IMR-90 (cell line): Measurements from ENCODE around the gene MET. TPM values are rescaled to one million over a fixed set of nuclear protein-coding genes. Genes with fewer than 3 reads are reported as not detected.

Experiments
- ATAC-seq: fragments of 200-7000 bp; cut with Tn5 transposase; 2 replicates; pipeline ENCODE4 v1.9.1; 2020; ENCODE audit warnings: low read depth, mild to moderate bottlenecking, moderate library complexity
- BruUV-seq: library from RNA; stranded (reverse); fragments of 400-500 nt; replicated peaks from 2 replicates; lab custom pipeline; 2021; lab: Mats Ljungman, UMichigan
- CTCF ChIA-PET: fragments of 300-600 bp; formaldehyde crosslinking; extraction: SDS; loops from one replicate; lab custom pipeline; 2021; ENCODE audit warnings: antibody characterized with exemption; lab: Yijun Ruan, JAX
- POLR2A ChIA-PET: fragments of 300-600 bp; sonication (Branson Sonifier 250); formaldehyde crosslinking; loops from one replicate; lab custom pipeline; 2022; ENCODE audit warnings: antibody characterized with exemption; ENCODE audit not compliant: unreplicated experiment; lab: Charles Lee
- DNase-seq: peaks from one replicate; pipeline ENCODE4 v3.0.0; 2013
- H2AFZ ChIP-seq: replicated peaks from 2 replicates; pipeline ENCODE3; 2013; ENCODE audit warnings: low read length, mild to moderate bottlenecking; ENCODE audit not compliant: poor library complexity
- H2AK5ac ChIP-seq: 2 replicates; pipeline ENCODE4 v1.6.1; 2013; ENCODE audit warnings: low read depth, low read length, inconsistent platforms
- H2AK9ac ChIP-seq: replicated peaks from 2 replicates; pipeline ENCODE3; 2013; ENCODE audit warnings: mild to moderate bottlenecking, low read depth, low read length, moderate library complexity; ENCODE audit not compliant: poor library complexity
- H2BK120ac ChIP-seq: 2 replicates; pipeline ENCODE4 v1.6.1; 2013; ENCODE audit warnings: low read depth, low read length, inconsistent platforms
- H2BK15ac ChIP-seq: 3 replicates; pipeline ENCODE4 v1.6.1; 2013; ENCODE audit warnings: low read depth, low read length, inconsistent platforms
- H2BK20ac ChIP-seq: 2 replicates; pipeline ENCODE4 v1.6.1; 2013; ENCODE audit warnings: low read depth, mild to moderate bottlenecking, inconsistent platforms, low read length, moderate library complexity
- H2BK5ac ChIP-seq: 2 replicates; pipeline ENCODE4 v1.6.1; 2013; ENCODE audit warnings: mild to moderate bottlenecking, low read depth, low read length, inconsistent platforms; ENCODE audit not compliant: poor library complexity, severe bottlenecking
- H3K14ac ChIP-seq: replicated peaks from 2 replicates; pipeline ENCODE4 v1.6.1; 2013; ENCODE audit warnings: low read depth, low read length, inconsistent platforms
- H3K18ac ChIP-seq: 2 replicates; pipeline ENCODE4 v1.6.1; 2013; ENCODE audit warnings: low read depth, low read length, control low read depth
- H3K23ac ChIP-seq: 2 replicates; pipeline ENCODE4 v1.6.1; 2013; ENCODE audit warnings: low read depth, low read length, inconsistent platforms
- H3K27ac ChIP-seq: 2 replicates; pipeline ENCODE4 v1.5.1; 2013; ENCODE audit warnings: mild to moderate bottlenecking, control low read depth, low read length; ENCODE audit not compliant: insufficient read depth
- H3K27me3 ChIP-seq: 2 replicates; pipeline ENCODE4 v1.6.1; 2013; ENCODE audit warnings: low read length; ENCODE audit not compliant: control insufficient read depth, insufficient read depth
- H3K36me3 ChIP-seq: 2 replicates; pipeline ENCODE4 v1.6.1; 2013; ENCODE audit warnings: low read length, mixed read lengths; ENCODE audit not compliant: control insufficient read depth, insufficient read depth
- H3K4ac ChIP-seq: 2 replicates; pipeline ENCODE4 v1.6.1; 2013; ENCODE audit warnings: low read depth, low read length, inconsistent platforms
- H3K4me1 ChIP-seq: 2 replicates; pipeline ENCODE4 v1.6.1; 2013; ENCODE audit warnings: low read length, mixed read lengths; ENCODE audit not compliant: control insufficient read depth, insufficient read depth
- H3K4me2 ChIP-seq: 2 replicates; pipeline ENCODE4 v1.6.1; 2013; ENCODE audit warnings: low read depth, mild to moderate bottlenecking, control low read depth, low read length, moderate library complexity
- H3K4me3 ChIP-seq: 2 replicates; pipeline ENCODE4 v1.5.1; 2013; ENCODE audit warnings: low read depth, mild to moderate bottlenecking, control low read depth, low read length, moderate library complexity; ENCODE audit not compliant: insufficient read depth
- H3K56ac ChIP-seq: 2 replicates; pipeline ENCODE4 v1.6.1; 2013; ENCODE audit warnings: low read length, inconsistent platforms; ENCODE audit not compliant: insufficient read depth; ENCODE audit errors: extremely low read depth
- H3K79me1 ChIP-seq, 2 experiments: 2 replicates each; pipeline ENCODE4 v1.6.1; 2013; ENCODE audit warnings: low read length in 2 of 2, inconsistent platforms in 1 of 2, low read depth in 1 of 2
- H3K9ac ChIP-seq: 2 replicates; pipeline ENCODE4 v1.6.1; 2013; ENCODE audit warnings: low read depth, low read length, control low read depth
- H3K9me1 ChIP-seq: 2 replicates; pipeline ENCODE4 v1.6.1; 2013; ENCODE audit warnings: low read length, inconsistent platforms; ENCODE audit not compliant: insufficient read depth
- H3K9me3 ChIP-seq: 2 replicates; pipeline ENCODE4 v1.6.1; 2013; ENCODE audit warnings: low read length; ENCODE audit not compliant: control insufficient read depth, insufficient read depth
- H4K20me1 ChIP-seq: 2 replicates; pipeline ENCODE4 v1.6.1; 2013; ENCODE audit warnings: low read length, inconsistent platforms; ENCODE audit not compliant: insufficient read depth
- H4K5ac ChIP-seq: 2 replicates; pipeline ENCODE4 v1.6.1; 2013; ENCODE audit warnings: mild to moderate bottlenecking, low read depth, low read length, control low read depth
- H4K8ac ChIP-seq, 2 experiments: 2 replicates each; pipeline ENCODE4 v1.6.1; 2013; ENCODE audit warnings: low read depth in 2 of 2, low read length in 2 of 2, control low read depth in 1 of 2, inconsistent platforms in 1 of 2
- H4K91ac ChIP-seq: 2 replicates; pipeline ENCODE4 v1.6.1; 2013; ENCODE audit warnings: low read depth, low read length, inconsistent platforms; ENCODE audit not compliant: insufficient read depth
- BHLHE40 ChIP-seq: fragments of 150-350 bp; IDR thresholded peaks from 2 replicates; pipeline ENCODE4 v1.6.1; 2016; ENCODE audit warnings: mild to moderate bottlenecking, low read depth, low read length
- CEBPB ChIP-seq: IDR thresholded peaks from 2 replicates; pipeline ENCODE4 v1.6.1; 2012; ENCODE audit warnings: low read depth, low read length, improper control_type of control experiment
- CHD1 ChIP-seq: IDR thresholded peaks from 2 replicates; pipeline ENCODE4 v1.6.1; 2012; ENCODE audit warnings: low read depth, low read length, improper control_type of control experiment
- FOS ChIP-seq: fragments of 150-350 bp; IDR thresholded peaks from 2 replicates; pipeline ENCODE4 v1.6.1; 2016; ENCODE audit warnings: low read depth, low read length
- MAFK ChIP-seq: IDR thresholded peaks from 2 replicates; pipeline ENCODE4 v1.6.1; 2012; ENCODE audit warnings: low read depth, low read length, improper control_type of control experiment
- MAZ ChIP-seq: IDR thresholded peaks from 2 replicates; pipeline ENCODE4 v1.6.1; 2012; ENCODE audit warnings: low read depth, mild to moderate bottlenecking, low read length, improper control_type of control experiment, moderate library complexity, borderline replicate concordance
- MXI1 ChIP-seq: IDR thresholded peaks from 2 replicates; pipeline ENCODE4 v1.6.1; 2012; ENCODE audit warnings: low read depth, mild to moderate bottlenecking, low read length, moderate library complexity, borderline replicate concordance
- NFE2L2 ChIP-seq: fragments of 150-350 bp; IDR thresholded peaks from 2 replicates; pipeline ENCODE4 v1.6.1; 2016; ENCODE audit warnings: low read depth, mild to moderate bottlenecking, low read length
- POLR2A ChIP-seq: IDR thresholded peaks from 2 replicates; pipeline ENCODE4 v1.6.1; 2012; ENCODE audit warnings: mild to moderate bottlenecking, low read depth, low read length
- RAD21 ChIP-seq: IDR thresholded peaks from 2 replicates; pipeline ENCODE4 v1.6.1; 2012; ENCODE audit warnings: low read length, improper control_type of control experiment
- RCOR1 ChIP-seq: IDR thresholded peaks from 2 replicates; pipeline ENCODE4 v1.6.1; 2012; ENCODE audit warnings: mild to moderate bottlenecking, low read length, improper control_type of control experiment; ENCODE audit not compliant: insufficient replicate concordance
- RFX5 ChIP-seq: IDR thresholded peaks from 2 replicates; pipeline ENCODE4 v1.8.0; 2012; ENCODE audit warnings: low read depth, mild to moderate bottlenecking, low read length, moderate library complexity
- SMC3 ChIP-seq: fragments of 150-350 bp; IDR thresholded peaks from 2 replicates; pipeline ENCODE4 v1.6.1; 2016; ENCODE audit warnings: low read depth, mild to moderate bottlenecking, antibody characterized with exemption, low read length, moderate library complexity
- dilution Hi-C: fragments of 300-500 bp; cut with HindIII; formaldehyde crosslinking; loops from one replicate; pipeline ENCODE4 v1.14.3; 2018; ENCODE audit warnings: low sequenced_read_pairs; ENCODE audit not compliant: unreplicated experiment
- in situ Hi-C: fragments of 300-500 bp; cut with MboI; formaldehyde crosslinking; loops from 3 replicates; pipeline ENCODE4 v1.14.3; 2019; ENCODE audit warnings: low sequenced_read_pairs, inconsistent platforms, mixed read lengths
- intact Hi-C: fragments of 100-400 bp; cut with micrococcal nuclease; formaldehyde crosslinking; loops from 2 replicates; pipeline ENCODE4 v1.10.0; 2022
- polyA plus RNA-seq, 3 experiments: library from polyadenylated mRNA; depleted of rRNA; stranded (reverse); fragments of >200 nt; gene quantifications; 2 replicates each; pipeline ENCODE4 v1.2.3, GENCODE V29; 2012; ENCODE audit warnings: low replicate concordance in 1 of 3
- total RNA-seq: library from RNA; depleted of rRNA; stranded (reverse); fragments of >200 nt; gene quantifications from 2 replicates; pipeline ENCODE4 v1.2.3, GENCODE V29; 2012
- TF ChIP-seq, protein P1 (sequence below): fragments of 150-350 bp; IDR thresholded peaks from 2 replicates; pipeline ENCODE4 v1.6.1; 2016; ENCODE audit warnings: low read depth, mild to moderate bottlenecking, low read length, moderate library complexity, borderline replicate concordance
- TF ChIP-seq, protein P2 (sequence below): fragments of 150-350 bp; IDR thresholded peaks from 2 replicates; pipeline ENCODE4 v1.6.1; 2017; ENCODE audit warnings: mild to moderate bottlenecking, antibody characterized with exemption, low read length, low read depth
- TF ChIP-seq, protein P3 (sequence below): conservative IDR thresholded peaks from 2 replicates; pipeline ENCODE4 v1.5.1; 2012; ENCODE audit warnings: mild to moderate bottlenecking, low read depth, low read length, improper control_type of control experiment

MET gene
- total and polyA plus RNA-seq, 2 of the 4 experiments (the other 2 are of a cell fraction), result 15.0 to 84.6 TPM

DNA sequence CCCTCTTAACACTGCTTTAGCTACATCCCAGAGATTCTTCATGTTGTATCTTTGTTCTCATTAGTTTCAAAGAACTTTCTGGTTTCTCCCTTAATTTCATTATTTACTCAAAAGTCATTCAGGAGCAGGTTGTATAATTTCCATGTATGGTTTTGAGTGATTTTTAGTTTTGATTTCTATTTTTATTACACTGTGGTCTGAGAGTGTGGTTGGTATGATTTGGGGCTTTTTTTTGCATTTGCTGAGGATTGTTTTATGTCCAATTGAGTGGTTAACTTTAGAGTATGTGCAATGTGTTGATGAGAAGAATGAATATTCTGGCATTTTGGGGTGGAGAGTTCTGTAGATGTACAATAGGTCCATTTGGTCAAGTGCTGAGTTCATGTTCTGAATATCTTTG, 152.5 kb downstream of the MET start:
- Histone ChIP-seq H3K4me3 (no peak overlapping the region), H2BK120ac (no peak overlapping the region), H3K56ac (no peak overlapping the region), H3K36me3 (no peaks in the 10 kb centered on the region), H4K20me1 (no peaks in the 10 kb centered on the region), H3K9me1 (no peaks in the 10 kb centered on the region), H2BK20ac (no peak overlapping the region), H2AK5ac (no peak overlapping the region), H2AK9ac (no peak overlapping the region), H4K5ac (no peak overlapping the region), H3K4me2 (no peak overlapping the region), H3K79me1 (no peaks in the 10 kb centered on the region), H3K23ac (no peak overlapping the region), H3K4ac (no peak overlapping the region), H2BK15ac (no peak overlapping the region), H4K8ac (no peak overlapping the region), H3K27me3 (peaks cover 6% of the 10 kb centered on the region), H3K14ac (no peak overlapping the region), H2AFZ (no peak overlapping the region), H3K27ac (no peak overlapping the region), H4K91ac (no peak overlapping the region), H3K9ac (no peak overlapping the region), H3K9me3 (no peaks in the 10 kb centered on the region; the same call in 1 of the 2 replicates), H3K4me1 (no peaks in the 10 kb centered on the region), H3K18ac (no peak overlapping the region), H2BK5ac (no peak overlapping the region)
- ChIA-PET CTCF (no interaction called here), POLR2A (no interaction called here)
- dilution Hi-C loops, result no loop called here
- no peak for ATAC-seq
- in situ Hi-C loops, result no loop called here
- BruUV-seq, result no TSS peak
- no peak for DNase-seq
- intact Hi-C loops, result loop anchor here (5.0 kb wide), 1 partner anchor 33 kb away; no protein-coding TSS in a partner anchor
- TF ChIP-seq MAFK (no peak), MXI1 (no peak), POLR2A (no peak), RCOR1 (no peak), CEBPB (no peak), SMC3 (no peak), RAD21 (no peak), FOS (no peak), CHD1 (no peak), BHLHE40 (no peak), MAZ (no peak), RFX5 (no peak), NFE2L2 (no peak)
- TF ChIP-seq, protein P1, sequence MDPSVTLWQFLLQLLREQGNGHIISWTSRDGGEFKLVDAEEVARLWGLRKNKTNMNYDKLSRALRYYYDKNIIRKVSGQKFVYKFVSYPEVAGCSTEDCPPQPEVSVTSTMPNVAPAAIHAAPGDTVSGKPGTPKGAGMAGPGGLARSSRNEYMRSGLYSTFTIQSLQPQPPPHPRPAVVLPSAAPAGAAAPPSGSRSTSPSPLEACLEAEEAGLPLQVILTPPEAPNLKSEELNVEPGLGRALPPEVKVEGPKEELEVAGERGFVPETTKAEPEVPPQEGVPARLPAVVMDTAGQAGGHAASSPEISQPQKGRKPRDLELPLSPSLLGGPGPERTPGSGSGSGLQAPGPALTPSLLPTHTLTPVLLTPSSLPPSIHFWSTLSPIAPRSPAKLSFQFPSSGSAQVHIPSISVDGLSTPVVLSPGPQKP, result no peak
- TF ChIP-seq, protein P2, sequence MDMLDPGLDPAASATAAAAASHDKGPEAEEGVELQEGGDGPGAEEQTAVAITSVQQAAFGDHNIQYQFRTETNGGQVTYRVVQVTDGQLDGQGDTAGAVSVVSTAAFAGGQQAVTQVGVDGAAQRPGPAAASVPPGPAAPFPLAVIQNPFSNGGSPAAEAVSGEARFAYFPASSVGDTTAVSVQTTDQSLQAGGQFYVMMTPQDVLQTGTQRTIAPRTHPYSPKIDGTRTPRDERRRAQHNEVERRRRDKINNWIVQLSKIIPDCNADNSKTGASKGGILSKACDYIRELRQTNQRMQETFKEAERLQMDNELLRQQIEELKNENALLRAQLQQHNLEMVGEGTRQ, result no peak
- TF ChIP-seq, protein P3, sequence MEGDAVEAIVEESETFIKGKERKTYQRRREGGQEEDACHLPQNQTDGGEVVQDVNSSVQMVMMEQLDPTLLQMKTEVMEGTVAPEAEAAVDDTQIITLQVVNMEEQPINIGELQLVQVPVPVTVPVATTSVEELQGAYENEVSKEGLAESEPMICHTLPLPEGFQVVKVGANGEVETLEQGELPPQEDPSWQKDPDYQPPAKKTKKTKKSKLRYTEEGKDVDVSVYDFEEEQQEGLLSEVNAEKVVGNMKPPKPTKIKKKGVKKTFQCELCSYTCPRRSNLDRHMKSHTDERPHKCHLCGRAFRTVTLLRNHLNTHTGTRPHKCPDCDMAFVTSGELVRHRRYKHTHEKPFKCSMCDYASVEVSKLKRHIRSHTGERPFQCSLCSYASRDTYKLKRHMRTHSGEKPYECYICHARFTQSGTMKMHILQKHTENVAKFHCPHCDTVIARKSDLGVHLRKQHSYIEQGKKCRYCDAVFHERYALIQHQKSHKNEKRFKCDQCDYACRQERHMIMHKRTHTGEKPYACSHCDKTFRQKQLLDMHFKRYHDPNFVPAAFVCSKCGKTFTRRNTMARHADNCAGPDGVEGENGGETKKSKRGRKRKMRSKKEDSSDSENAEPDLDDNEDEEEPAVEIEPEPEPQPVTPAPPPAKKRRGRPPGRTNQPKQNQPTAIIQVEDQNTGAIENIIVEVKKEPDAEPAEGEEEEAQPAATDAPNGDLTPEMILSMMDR, result no peak
